COLO668 (cell line): Measurements from ENCODE around the gene MAST1.
"Not testable (repeated sequence)": the region's sequence is repeated elsewhere in the genome, so short reads cannot be mapped to it uniquely, and the experiment has no call there.

Experiments used
- DNase-seq: peaks from one replicate; lab custom pipeline; 2025; ENCODE audit not compliant: unreplicated experiment; lab: John Stamatoyannopoulos, UW

Gene MAST1

GRCh38 chr19:12800923-12801465, 37.3 kb upstream of the MAST1 start:
- DNase-seq, result peak; percentile 42

DNA sequence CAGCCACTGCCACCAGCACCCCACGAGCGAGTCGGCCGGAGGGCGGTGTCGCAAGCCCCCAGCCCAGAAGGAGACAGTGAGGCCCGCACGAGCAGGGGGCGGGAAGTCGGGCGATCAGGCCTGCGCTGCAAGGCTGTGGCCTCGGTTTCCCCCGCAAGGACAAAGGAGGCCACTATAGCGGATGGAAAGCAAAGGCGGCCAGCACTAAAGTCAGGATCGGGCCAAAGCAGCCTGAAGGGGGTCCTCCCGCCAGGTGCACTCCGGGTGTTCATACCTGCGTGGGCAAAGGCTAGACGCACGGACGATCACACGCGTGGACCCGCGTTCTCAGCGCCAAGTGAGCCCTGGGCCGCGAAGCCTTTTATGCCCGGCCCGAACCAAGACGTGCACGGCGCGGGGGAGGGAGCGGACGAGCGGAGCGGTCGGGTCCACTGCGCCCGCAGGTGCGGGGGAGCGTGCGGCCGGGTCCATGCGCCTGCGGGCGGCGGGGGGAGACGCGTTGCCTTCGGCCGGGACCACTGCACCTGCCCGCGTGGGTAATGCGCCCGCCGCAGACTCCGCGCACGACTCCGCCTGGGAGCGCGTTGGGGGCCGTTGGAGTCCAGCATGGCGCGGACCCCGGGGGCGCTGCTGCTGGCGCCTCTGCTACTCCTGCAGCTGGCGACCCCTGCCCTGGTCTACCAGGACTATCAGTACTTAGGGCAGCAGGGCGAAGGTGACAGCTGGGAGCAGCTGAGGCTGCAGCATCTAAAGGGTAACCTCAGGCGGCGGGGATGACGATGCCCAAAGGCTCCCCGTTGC, 36.6 kb upstream of the MAST1 start, which contains the start of the genes PRDX2 and THSD8:
PRDX2 (minus strand) TSS at position 335 of the 801 bp plus-strand sequence. CDS start 539 bp downstream, outside the sequence.
THSD8 (plus strand) TSS at position 604 of the 801 bp plus-strand sequence; CDS start at position 607, 3 bp downstream.
- DNase-seq, result peak; percentile 95

- DNase-seq, result no peak
Measured at GRCh38 chr19:12802267-12803106, 35.8 kb upstream of the MAST1 start.

DNA sequence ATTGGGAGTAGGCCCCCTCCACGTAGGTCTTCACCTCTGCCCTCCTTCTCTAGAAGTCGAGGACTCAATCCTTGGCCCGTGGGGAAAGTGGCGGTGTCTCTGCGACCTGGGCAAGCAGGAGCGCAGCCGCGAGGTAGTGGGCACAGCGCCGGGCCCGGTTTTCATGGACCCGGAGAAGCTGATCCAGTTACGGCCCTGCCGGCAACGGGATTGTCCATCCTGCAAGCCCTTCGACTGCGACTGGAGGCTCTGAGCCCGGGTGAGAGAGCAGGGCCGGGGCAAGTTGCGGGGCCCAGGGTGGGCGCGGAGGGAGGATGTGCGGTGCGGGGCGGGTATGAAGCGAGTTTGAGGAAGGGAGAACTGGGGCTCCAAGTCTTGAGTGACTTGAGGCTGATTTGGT, 34.3 kb upstream of the MAST1 start:
- no peak for DNase-seq

DNA sequence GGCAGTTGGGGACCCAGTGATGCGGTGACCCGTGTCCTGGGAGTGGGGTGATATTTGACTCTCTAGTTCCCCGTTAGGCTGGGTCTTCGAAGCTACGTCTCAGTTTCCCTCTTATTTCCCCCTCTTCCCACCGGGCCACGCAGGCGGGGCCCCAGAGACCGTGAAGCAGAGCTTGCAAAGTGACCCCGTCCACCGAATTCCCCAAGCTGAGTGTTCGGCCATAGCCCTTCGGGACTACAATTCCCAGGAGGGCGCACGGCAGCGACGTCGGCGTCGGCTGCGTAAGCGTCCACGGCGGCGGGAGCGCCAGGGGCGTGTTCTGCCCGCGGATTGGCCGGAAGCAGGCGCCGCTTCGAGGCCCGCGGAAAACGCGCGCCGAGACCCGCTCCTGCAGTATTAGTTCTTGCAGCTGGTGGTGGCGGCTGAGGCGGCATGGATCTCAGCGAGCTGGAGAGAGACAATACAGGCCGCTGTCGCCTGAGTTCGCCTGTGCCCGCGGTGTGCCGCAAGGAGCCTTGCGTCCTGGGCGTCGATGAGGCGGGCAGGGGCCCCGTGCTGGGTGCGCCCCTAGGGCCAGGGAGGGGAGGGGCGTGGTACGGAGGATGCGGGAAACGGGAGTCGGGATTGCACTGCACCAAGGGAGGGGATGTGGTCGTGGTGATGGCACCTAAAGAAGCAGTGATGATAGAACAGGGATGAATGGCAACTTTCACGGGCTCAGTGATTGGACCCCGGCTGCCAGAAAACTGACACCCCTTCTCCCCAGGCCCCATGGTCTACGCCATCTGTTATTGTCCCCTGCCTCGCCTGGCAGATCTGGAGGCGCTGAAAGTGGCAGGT, 31.9 kb upstream of the MAST1 start, which contains the start of gene RNASEH2A:
RNASEH2A (plus strand) TSS at position 343 of the 840 bp plus-strand sequence; CDS start at position 433, 90 bp downstream.
- peak; percentile 94 for DNase-seq

DNA sequence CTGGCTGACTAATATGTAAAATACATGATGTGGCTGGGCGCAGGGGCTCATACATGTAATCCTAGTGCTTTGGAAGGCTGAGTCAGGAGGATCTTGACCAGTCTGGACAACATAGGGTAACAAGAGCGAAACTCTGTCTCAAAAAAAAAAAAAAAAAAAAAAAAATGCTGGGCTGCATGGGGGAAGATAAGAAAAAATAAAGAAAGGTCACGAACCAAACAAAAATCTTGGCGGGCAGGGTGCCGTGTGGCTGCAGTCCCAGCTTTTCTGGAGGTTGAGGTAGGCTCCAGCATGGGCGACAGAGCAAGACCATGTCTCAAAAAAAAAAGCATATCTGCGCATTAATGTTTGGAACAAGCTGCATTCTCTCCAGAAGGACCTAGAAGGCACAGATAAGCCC, 23.2 kb upstream of the MAST1 start:
- DNase-seq, result no peak

GRCh38 chr19:12817188-12817587, 21.1 kb upstream of the MAST1 start:
- not testable (repeated sequence) for DNase-seq

- not testable (repeated sequence) for DNase-seq
Measured at GRCh38 chr19:12817810-12818209, 20.5 kb upstream of the MAST1 start.

GRCh38 chr19:12821761-12822160, 16.6 kb upstream of the MAST1 start:
- DNase-seq, result no peak

- peak; percentile 40 for DNase-seq
Measured at GRCh38 chr19:12825254-12826131, 12.8 kb upstream of the MAST1 start.

- peak; percentile 74 for DNase-seq
Measured at GRCh38 chr19:12828494-12828893, 9.8 kb upstream of the MAST1 start.

GRCh38 chr19:12833418-12833737, 4.9 kb upstream of the MAST1 start:
- DNase-seq, result no peak

DNA sequence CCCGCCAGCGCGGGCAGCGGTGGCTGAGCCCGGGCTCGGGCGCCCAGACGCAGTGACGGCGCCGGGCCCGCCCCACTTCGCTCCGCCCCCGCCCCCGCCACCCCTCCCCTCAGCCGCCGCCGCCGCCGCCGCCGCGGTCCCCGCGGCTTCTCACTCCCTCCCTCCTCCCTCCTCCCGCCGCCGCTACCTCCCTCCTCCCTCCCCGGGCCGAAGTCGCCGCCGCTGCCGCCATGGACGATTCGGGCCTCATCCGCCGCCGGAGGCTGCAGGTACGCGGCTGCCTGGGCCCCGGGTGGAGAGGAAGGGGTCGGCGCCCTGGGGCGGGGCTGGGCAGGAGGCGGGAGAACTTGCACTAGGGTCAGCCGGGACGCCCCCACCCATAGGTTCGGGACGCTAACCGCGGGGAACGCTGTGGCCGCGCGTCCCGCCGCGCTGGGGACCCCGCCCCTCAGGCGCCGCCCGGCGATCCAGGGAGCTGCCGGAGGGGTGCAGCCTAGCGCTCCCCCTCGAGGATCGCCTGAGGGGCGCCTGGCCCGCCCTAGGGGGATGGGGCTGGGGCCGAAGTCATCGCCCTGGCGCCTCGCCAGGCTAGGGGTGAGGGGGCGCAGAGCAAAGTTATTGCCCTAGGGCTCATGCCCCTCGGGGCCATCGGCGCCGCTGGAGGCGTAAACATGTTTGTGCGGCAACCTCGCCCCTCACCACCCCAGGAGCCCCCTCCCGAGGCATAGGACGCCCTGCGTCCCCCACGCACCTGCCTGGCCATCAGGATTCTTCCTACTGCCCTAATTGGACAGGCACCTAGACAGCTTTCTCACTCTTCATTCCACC, 4.4 kb upstream of the MAST1 start:
- peak; percentile 72 for DNase-seq

GRCh38 chr19:12834566-12834943, 3.8 kb upstream of the MAST1 start, which contains the start of gene RTBDN:
Gene RTBDN (minus strand): TSS chr19:12834579. CDS start chr19:12829979, 4,600 bp downstream.
- peak; percentile 31 for DNase-seq

DNA sequence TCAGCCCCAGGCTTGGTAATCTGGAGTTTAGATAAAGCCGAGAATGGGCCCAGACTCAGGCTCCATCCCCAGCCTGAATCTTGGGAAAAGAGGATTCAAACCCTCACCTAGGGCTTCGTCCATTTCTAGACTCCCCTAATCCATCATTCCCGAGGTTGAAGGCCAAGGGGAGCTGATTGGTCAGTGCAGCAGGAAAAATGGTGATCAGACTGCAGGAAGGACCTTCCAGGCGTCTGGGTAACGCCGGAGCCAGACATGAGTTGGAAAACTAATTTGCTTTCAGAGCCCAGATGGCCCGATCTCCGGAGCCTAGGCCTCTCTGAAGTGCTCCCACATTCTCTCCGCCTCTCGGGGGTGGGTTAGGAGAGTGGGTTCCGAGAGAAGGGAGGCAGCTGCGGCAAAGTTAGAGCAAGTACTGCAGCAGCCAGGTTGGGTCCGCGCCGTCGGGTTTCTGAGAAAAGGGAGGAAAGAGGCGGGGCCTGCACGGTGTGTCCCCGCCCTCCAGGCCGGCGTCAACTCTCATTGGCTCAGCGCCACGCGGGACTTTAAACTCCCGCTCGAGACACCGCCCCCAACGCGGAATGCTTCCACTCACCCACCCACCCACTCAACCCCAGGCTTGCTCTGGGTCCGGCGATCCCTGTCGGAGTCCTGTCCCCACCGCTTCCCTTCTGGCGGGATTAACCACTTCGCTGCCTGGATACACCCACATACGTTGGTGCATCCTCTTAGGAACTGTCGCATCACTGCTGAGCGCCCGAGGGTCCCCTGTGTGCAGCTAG, 3.1 kb upstream of the MAST1 start:
- DNase-seq, result peak; percentile 85

DNA sequence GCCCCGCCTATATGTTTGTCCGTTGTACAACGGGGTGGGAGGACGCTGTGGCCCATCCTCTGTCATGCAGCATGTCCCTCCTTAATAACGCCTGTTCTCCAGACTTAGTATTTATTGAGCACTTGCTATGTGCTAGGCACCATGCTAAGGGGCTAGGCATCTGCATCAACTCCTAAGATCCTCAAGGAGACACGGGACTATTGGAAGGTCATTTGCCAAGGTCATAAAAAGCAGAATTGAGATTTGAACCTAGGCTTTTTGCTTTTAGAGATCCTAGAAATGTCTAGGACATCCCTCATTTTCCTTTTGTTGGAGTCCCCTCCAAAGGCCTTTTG, 1.8 kb upstream of the MAST1 start:
- DNase-seq, result no peak

DNA sequence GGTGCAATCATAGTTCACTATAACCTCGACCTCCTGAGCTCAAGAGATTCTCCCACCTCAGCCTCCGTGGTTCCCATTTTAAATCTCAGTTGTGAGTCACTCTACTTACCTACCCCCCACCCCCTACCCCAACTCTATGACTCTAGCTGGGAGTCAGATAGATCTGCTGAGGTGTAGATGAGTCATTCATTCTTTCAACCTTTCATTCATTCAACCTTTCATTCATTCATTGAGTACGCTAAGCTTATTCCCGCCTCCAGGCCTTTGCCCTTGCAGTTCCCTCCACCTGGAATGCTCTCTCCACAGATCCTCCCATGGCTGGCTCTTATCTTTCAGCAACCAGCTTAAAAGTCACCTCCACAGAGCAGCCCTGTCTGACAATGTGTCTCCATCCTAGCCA, 1.1 kb upstream of the MAST1 start:
- DNase-seq, result no peak
